Ovary (tissue), 3 donors: ENCODE measurements around the gene NPY4R.
"Not testable (repeated sequence)": the region's sequence is repeated elsewhere in the genome, so short reads cannot be mapped to it uniquely, and the experiment has no call there.

Experiments used
- POLR2A ChIP-seq: fragments of 450-650 bp; IDR thresholded peaks from one replicate; pipeline ENCODE4 v1.6.1; 2017; ENCODE audit warnings: antibody characterized with exemption, mild to moderate bottlenecking, moderate library complexity
- TF ChIP-seq, protein P1 (sequence below), 3 donors: fragments of 450-650 bp in 2 of 3; fragments of 200-600 bp in 1 of 3; IDR thresholded peaks; one replicate each; pipeline versions ENCODE4 v1.5.1 to v1.8.0; 2016 to 2022; ENCODE audit warnings: antibody characterized with exemption in 3 of 3, mild to moderate bottlenecking in 1 of 3
- donor health status: DM: no; HTN: no; CAD: no.

DNA sequence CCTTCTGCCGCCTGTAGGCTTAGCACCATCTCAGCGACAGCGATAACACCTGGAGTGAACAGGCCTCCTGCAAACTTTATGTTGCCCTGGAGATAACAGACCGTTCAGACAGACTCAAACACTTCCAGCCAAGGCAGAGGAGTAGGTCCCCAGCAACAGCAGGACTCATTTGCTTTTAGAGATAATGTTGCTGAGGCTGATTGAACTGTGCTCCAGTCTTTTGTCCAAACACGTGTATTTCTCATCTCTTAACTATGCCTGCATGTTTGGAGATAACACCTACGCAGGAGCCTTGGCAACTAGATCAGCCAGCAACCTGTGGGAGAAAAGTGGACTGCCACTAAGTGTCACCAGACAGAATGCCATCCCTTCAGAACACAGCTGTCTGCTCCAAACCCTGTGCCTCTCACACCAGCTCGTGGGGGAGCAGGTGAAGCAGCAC is 23.9 kb downstream of the NPY4R start:
- TF ChIP-seq, protein P1, sequence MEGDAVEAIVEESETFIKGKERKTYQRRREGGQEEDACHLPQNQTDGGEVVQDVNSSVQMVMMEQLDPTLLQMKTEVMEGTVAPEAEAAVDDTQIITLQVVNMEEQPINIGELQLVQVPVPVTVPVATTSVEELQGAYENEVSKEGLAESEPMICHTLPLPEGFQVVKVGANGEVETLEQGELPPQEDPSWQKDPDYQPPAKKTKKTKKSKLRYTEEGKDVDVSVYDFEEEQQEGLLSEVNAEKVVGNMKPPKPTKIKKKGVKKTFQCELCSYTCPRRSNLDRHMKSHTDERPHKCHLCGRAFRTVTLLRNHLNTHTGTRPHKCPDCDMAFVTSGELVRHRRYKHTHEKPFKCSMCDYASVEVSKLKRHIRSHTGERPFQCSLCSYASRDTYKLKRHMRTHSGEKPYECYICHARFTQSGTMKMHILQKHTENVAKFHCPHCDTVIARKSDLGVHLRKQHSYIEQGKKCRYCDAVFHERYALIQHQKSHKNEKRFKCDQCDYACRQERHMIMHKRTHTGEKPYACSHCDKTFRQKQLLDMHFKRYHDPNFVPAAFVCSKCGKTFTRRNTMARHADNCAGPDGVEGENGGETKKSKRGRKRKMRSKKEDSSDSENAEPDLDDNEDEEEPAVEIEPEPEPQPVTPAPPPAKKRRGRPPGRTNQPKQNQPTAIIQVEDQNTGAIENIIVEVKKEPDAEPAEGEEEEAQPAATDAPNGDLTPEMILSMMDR (IDR thresholded peaks at IDR 0.05): not testable (repeated sequence)
- not testable (repeated sequence) for TF ChIP-seq POLR2A
